Measurements from ENCODE around the gene IFNA7.
A peak's percentile ranks its signal among the peaks of the same experiment; 100 is the strongest.
"Not testable (repeated sequence)": the region's sequence is repeated elsewhere in the genome, so short reads cannot be mapped to it uniquely, and the experiment has no call there.

The IFNA7 gene

DNA sequence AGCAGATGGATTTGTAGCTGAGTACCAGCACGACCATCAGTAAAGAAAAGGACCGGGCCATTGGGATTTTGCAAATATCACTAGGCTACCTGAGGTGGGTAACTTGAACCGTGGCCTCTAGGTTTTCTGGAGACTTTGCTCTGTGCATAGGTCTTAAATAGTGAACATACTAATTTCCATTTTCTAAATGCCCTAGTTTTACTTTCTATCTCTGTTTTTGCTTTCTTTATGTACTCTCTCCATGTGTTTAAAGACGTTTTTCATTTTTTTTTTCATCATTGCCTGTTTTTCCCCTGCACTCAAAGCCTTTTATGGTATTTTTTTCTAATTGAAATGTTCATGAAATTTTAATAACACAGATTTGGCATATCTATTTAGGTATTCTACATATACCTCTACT is at the start of gene IFNA7:
Gene IFNA7, minus strand, starts transcription at position 101 of the 400 bp plus-strand sequence. Its CDS starts 40 bp downstream, at position 61.
- not testable (repeated sequence) for DNase-seq

DNA sequence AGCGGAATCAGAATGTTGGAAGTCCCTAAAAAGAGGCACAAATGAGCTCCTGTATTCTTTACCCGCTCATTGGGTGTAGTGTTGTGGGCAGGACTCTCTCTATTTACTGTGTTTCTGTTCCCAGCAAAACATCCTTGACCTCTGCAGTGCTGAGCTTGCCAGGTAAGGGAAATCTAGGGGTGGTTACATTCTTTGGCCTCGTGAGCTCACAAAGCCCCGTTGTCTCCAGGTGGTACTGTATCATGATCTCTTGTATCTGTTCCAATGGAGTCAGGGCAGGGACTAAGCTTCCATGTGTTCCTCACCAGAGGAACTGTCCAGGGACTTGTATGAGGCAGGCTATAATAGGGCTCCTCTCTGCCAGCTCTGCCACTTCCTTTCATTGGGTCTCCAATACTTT is 49.6 kb upstream of the IFNA7 start:
- no peak for DNase-seq

- no peak for DNase-seq
These were observed 49.2 kb upstream of the IFNA7 start for GRCh38 chr9:21251190-21251589.

GRCh38 chr9:21244836-21245235 is 42.8 kb upstream of the IFNA7 start:
- DNase-seq, result no peak

DNA sequence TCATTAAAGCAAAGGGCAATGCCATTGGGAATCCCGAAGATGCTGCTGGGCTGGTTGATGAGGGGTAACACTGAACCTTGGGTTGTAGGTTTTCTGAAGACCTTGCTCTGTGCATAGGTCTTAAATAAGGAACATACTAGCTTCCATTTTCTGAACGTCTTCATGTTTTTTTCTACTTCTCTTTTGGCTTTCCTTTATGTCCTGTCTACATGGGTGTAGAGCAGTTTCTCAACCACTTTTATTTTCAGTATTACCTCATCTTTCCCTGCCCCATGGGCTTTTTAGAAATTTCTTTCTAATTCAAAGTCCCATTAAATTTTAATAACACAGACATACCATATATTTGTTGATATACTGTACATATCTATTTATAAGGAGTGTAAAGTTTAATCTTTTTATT is 37.9 kb upstream of the IFNA7 start, which contains the start of gene IFNA14:
Gene IFNA14, minus strand, starts transcription at position 95 of the 400 bp plus-strand sequence. Its CDS starts 70 bp downstream, at position 25.
- DNase-seq, result no peak

DNA sequence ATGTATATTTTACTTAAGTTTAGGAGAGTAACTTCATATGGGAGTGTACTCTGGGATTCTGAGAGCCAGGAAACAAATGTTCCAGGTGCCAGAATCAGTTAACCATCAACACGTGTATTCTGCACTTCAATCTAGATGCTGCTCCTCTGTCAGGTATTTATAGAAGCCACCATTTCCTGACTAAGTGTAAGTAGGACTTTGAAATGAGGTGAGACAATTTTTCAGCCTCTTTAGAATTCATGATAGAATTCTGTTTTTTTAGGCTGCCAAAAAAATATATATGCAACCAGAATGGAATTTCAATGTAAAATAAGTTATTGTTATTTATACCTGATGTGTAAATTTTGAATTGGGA is 34.3 kb upstream of the IFNA7 start:
- DNase-seq, result not testable (repeated sequence)

GRCh38 chr9:21235468-21236359 is 33.7 kb upstream of the IFNA7 start:
- DNase-seq, result peak; percentile 4

DNA sequence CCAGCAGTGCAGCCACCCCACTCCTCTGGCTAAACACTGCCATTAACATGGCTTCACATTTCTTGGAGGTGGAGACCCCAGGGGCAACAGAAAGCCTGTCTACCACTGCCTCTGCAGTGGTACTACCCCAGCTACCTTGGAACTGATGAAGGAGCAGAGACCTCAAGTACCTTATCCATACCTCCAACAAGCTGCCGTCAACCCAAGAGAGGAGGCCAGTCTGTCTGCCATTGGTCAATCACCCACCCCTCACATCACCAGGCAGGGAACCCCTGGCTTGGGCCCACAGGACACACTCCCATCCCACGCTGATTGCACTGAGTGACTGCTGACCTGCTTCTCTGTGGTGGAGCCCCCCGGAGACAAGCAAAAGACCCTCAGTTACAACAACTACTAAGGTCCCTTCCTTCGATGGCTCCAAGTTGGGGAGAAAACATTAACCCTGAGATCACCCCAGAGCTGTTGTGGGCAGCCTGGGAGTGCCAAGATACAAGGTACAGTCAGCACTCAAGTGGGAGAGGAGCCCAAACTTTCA is 32.2 kb upstream of the IFNA7 start:
- DNase-seq, result no peak

DNA sequence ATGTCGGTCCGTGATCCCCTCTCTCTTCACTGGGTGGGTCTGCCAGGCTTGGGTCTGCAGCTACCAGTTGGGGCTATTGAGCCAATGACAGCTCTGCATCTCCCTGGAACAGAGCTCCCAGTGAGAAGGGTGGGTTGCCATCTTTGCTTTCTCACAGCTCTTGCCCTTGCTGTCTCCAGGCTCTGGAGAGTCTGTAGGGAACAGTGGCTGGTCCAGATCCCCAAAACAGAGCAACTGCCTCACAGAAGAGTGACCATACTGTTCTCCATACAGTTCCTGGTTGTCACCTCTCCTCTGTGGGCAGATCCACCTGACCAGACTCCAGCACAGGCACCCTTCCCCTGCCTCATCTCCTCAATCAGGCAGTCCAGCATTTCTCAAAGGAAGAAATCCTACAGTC is 31.3 kb upstream of the IFNA7 start:
- DNase-seq, result no peak

GRCh38 chr9:21228122-21228521 is 26.1 kb upstream of the IFNA7 start, which contains the start of gene IFNA17:
IFNA17 (minus strand) TSS chr9:21228222; CDS start chr9:21228173, 49 bp downstream.
- no peak for DNase-seq

- not testable (repeated sequence) for DNase-seq
These were observed 15.2 kb upstream of the IFNA7 start, which contains the start of gene IFNA16 for GRCh38 chr9:21217211-21217610. IFNA16 (minus strand) TSS chr9:21217311; CDS start chr9:21217305, 6 bp downstream.

DNA sequence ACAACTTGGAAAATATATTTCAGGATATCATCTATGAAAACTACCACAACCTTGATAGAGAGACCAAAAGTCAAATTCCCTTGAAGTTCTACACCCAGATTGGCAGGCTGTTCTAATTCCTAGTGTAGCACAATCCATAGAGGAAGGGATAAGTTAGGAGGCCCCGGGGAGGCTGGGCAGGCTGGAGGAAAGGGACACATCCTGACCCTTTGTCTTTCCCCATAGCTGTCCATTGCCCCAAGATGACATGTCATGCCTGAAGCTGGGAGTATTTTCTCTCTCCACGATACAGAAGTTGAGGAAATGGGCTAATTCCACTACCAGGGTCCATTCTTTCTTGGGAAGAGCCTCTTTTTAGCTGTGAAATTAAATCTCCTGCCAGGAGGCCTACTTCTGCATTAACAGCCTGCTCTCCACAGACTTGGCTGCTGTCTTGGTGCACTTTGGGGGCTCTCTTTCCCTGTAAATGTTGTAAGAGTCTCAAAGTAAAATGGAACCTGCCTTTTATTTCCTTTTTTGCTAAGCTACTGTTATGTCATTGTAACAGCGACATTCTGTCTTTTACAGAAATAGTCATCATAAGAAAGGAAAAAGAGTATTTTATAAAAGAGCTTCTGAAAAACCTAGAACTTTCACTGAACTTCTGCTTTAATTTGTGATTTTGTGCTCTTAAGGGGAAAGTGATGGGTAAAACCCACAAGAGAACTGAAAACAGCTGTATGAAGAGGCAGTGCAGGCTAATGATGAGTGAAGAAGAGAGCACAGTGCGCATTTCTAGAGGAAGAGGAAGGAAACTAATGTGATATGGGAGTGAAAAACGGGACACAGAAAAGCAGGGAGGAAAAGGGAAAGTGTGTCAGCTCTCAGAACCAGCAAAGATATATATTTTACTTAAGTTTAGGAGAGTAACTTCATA is 11.7 kb upstream of the IFNA7 start:
- DNase-seq, result not testable (repeated sequence)

DNA sequence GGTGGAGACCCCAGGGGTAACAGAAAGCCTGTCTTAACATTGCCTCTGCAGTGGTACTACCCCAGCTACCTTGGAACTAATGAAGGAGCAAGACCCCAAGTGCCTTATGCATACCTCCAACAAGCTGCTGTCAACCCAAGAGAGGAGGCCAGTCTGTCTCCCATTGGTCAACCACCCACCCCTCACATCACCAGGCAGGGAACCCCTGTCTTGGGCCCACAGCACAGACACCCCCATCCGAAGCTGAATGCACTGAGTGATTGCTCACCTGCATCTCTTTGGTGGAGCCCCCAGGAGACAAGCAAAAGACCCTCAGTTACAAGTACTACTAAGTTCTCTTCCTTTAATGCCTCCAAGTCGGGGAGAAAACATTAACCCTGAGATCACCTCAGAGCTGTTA is 10.2 kb upstream of the IFNA7 start:
- not testable (repeated sequence) for DNase-seq

DNA sequence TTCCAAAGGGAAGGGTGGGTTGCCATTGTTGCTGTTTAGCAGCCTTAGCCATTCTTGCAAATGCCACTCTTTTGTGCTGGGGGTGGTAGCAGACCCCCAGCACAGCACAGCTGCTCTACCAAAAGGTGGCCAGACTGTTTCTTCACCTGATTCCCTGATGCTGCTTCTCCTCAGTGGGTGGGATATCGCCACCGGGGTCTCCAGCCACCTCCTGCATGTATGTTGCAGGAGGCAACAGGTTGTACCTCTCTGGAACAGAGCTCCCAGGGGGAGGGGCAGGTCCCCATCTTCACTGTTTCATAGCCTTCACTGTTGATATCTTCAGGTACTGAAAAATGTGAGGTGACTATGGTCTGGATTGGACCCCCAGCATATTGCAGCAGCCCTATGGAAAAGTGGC is 8.8 kb upstream of the IFNA7 start:
- DNase-seq, result not testable (repeated sequence)

DNA sequence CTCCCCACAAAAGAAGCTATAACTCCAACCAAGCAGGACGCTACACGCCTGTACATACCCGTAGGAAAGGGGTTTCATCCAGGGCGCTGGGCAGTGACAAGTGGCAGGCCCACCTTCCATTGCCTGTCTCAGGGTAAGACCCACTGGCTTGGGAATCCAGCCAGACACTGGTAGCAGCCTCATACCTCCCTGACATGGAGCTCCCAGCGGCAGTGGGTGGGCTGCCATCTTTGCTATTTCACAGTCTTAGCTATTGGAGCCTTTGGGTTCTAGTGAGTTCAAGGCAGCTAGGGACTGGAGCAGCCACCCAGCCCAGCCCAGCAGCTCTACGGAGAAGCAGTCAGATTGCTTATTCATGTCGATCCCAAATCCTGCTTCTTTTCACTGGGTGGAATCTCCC is 8.3 kb upstream of the IFNA7 start:
- no peak for DNase-seq

DNA sequence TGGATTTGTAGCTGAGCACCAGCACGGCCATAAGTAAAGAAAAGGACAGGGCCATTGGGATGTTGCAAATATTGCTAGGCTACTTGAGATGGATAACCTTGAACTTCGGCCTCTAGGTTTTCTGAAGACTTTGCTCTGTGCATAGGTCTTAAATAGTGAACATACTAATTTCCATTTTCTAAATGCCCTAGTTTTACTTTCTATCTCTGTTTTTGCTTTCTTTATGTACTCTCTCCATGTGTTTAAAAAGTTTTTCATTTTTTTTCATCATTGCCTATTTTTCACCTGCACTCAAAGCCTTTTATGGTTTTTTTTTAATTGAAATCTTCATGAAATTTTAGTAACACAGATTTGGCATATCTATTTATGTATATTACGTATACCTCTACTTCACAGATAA is 5.0 kb upstream of the IFNA7 start, which contains the start of gene IFNA10:
Gene IFNA10, minus strand, starts transcription at position 101 of the 400 bp plus-strand sequence. Its CDS starts 46 bp downstream, at position 55.
- not testable (repeated sequence) for DNase-seq

- no peak for DNase-seq
These were observed 3.2 kb upstream of the IFNA7 start for GRCh38 chr9:21205204-21205603.

- not testable (repeated sequence) for DNase-seq
These were observed 6.9 kb downstream of the IFNA7 start for GRCh38 chr9:21194867-21195776.

- not testable (repeated sequence) for DNase-seq
These were observed 14.5 kb downstream of the IFNA7 start, which contains the start of gene IFNA4 for GRCh38 chr9:21187487-21187886. IFNA4 (minus strand) TSS chr9:21187587; CDS start chr9:21187531, 56 bp downstream.

- DNase-seq, result not testable (repeated sequence)
These were observed 18.9 kb downstream of the IFNA7 start for GRCh38 chr9:21182810-21183736.

Data from stimulated activated naive CD4-positive, alpha-beta T cell treated with Interleukin-2 at 50 U/mL for 16 hours (primary cell).